Erythroblast (primary cell): ENCODE measurements around the gene RGS17.

Experiments used
- GATA1 ChIP-seq: IDR thresholded peaks from 2 replicates; pipeline ENCODE4 v1.6.1; 2011; ENCODE audit warnings: low read depth, mild to moderate bottlenecking, control low read depth, low read length, moderate library complexity
- POLR2A ChIP-seq: IDR thresholded peaks from 2 replicates; pipeline ENCODE4 v1.6.1; 2011; ENCODE audit warnings: mild to moderate bottlenecking, low read length

GRCh38 chr6:153065222-153065621 is 65.9 kb downstream of the RGS17 start:
- TF ChIP-seq POLR2A: no peak
- TF ChIP-seq GATA1: no peak
